GM10248 (cell line): ENCODE data around the gene GUCY2C.

Experiments used
- CTCF ChIA-PET: fragments of 300-600 bp; sonication (Branson Sonifier 250); formaldehyde crosslinking; extraction: SDS; loops from one replicate; lab custom pipeline; 2021; ENCODE audit warnings: antibody characterized with exemption; lab: Yijun Ruan, JAX
- POLR2A ChIA-PET: fragments of 350-650 bp; sonication (Branson Sonifier 250); formaldehyde crosslinking; extraction: SDS; loops from one replicate; lab custom pipeline; 2020; ENCODE audit warnings: antibody characterized with exemption; lab: Yijun Ruan, JAX
- DNase-seq: peaks from one replicate; pipeline ENCODE4 v3.0.0; 2012; ENCODE audit errors: extremely low spot score
- TF ChIP-seq, protein P1 (sequence below): IDR thresholded peaks from 2 replicates; pipeline ENCODE4 v1.5.1; 2012; ENCODE audit warnings: mild to moderate bottlenecking, low read depth; ENCODE audit errors: extremely low read depth, missing control alignments, control extremely low read depth

The GUCY2C gene

GRCh38 chr12:14638066-14638465, 58.3 kb downstream of the GUCY2C start:
- DNase-seq: no peak
- TF ChIP-seq, protein P1, sequence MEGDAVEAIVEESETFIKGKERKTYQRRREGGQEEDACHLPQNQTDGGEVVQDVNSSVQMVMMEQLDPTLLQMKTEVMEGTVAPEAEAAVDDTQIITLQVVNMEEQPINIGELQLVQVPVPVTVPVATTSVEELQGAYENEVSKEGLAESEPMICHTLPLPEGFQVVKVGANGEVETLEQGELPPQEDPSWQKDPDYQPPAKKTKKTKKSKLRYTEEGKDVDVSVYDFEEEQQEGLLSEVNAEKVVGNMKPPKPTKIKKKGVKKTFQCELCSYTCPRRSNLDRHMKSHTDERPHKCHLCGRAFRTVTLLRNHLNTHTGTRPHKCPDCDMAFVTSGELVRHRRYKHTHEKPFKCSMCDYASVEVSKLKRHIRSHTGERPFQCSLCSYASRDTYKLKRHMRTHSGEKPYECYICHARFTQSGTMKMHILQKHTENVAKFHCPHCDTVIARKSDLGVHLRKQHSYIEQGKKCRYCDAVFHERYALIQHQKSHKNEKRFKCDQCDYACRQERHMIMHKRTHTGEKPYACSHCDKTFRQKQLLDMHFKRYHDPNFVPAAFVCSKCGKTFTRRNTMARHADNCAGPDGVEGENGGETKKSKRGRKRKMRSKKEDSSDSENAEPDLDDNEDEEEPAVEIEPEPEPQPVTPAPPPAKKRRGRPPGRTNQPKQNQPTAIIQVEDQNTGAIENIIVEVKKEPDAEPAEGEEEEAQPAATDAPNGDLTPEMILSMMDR: no peak
- POLR2A ChIA-PET: no interaction called here
- CTCF ChIA-PET: no interaction called here

GRCh38 chr12:14635776-14636175, 60.6 kb downstream of the GUCY2C start:
- DNase-seq: no peak
- CTCF ChIA-PET: no interaction called here
- TF ChIP-seq, protein P1: no peak
- POLR2A ChIA-PET: no interaction called here

DNA sequence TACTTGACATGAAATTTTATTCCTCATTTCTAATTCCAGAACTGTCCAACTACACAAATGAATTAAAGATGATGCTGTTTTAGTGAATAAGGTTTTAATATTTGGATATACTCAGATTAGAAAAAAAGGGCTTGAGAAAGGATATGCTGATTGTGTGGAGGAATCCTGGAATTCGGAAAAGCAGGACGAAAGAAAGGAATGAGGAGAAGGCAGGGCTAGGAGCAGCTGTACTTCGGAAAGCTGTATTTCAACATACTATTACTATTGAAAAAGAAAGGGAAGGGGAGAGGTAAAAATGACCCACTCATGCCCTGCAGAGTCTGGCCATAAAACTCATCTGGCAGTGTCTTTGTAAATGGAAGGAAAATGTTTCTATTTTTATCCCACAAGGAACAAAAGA, 65.6 kb downstream of the GUCY2C start:
- ChIA-PET CTCF (interaction anchor here (1.5 to 2.5 kb wide), 3 partner anchors 12 to 24 kb away, joined by 3 to 14 read pairs (median 4); no protein-coding TSS in a partner anchor), POLR2A (no interaction called here)
- no peak for DNase-seq
- TF ChIP-seq, protein P1: no peak

DNA sequence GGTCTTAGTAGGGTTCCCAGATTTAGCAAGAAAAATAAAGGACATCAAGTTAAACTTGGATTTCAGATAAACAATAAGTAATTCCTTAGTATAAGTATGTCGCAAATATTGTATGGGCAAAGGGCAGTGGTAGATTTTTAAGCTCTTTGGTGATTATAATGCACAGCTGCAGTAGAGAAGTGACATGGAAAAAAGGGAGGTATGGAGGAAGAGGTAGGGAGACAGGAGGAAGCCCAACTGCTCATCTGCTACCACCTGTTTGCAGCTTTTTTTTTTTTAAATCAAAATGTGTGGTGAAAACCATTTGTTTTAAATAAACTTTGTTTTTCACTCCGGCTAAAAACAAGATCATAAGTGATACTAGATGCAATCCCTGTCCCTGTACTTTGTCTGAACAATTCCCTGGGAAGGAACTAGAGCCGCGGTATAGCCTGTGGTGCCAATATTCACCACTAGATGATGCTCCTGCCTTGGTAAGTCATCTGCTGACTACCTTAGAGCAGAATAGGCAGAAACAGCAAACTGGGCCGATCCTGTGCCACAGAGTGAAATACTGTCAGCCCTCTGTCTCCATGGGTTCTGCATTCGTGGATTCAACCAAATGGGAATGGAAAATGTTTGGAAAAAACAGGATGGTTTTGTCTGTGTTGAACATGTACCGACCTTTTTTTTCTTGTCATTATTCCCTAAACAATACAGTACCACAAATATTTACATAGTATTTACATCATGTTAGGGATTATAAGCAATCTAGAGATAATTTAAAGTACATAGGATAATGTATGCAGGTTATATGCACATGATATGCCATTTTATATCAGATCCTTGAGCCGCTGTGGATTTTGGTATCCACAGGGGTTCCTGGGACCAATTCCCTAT, 66.3 kb downstream of the GUCY2C start:
- peak; percentile 50 for DNase-seq
- TF ChIP-seq, protein P1: peak; percentile 92
- ChIA-PET POLR2A (no interaction called here), CTCF (interaction anchor here (0.6 to 2.5 kb wide), 14 partner anchors 11 to 444 kb away, joined by 3 to 14 read pairs (median 4); no protein-coding TSS in a partner anchor)

DNA sequence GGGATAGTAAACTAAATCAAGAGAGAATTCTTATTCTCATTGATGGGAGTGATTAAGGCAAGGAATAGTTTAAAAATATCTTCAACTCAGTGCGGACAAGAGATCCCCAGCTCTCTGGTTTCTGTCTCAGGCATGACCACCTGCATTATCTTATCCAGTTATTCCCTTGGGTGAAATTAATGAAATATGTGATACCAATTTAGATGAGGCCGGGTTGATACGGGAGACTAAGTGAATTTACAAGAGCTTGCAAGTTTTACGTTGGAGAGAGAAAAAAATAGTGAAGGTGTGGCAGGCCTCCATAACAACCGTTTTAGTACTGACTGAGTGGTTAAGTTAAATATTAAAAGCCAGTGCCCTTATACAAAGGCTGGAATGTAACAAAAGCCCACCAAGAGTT, 67.6 kb downstream of the GUCY2C start:
- no peak for DNase-seq
- CTCF ChIA-PET: interaction anchor here (0.8 to 3.7 kb wide), 15 partner anchors 9 to 391 kb away, joined by 3 to 14 read pairs (median 5); no protein-coding TSS in a partner anchor
- POLR2A ChIA-PET: no interaction called here
- TF ChIP-seq, protein P1: no peak

DNA sequence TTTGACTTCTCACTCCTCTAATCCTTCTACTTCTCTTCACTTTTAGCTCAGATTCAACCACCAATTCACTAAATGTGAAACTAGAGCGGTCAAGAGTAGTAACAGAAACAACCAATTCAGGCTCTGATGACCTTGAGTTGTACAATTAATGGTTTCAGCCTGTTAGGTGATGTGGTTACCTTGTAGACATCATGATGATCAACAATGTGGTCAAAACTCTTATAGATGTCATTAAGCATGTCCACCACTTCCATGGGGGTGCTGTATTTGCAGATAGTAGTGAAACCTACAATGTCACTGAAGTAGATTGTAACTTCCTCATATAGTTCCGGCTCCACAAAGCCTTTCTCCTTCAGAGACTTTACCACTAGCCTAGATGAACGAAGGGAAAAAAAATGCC, 74.6 kb downstream of the GUCY2C start:
- no peak for DNase-seq
- CTCF ChIA-PET: interaction anchor here (3.0 kb wide), 1 partner anchor 11 kb away, joined by 12 read pairs; no protein-coding TSS in a partner anchor
- POLR2A ChIA-PET: no interaction called here
- TF ChIP-seq, protein P1: no peak
